D721Med (cell line): Measurements from ENCODE around the gene CASTOR2.

Source experiments
- DNase-seq: peaks from one replicate; pipeline ENCODE4 v3.0.0; 2011; ENCODE audit warnings: low spot score; ENCODE audit not compliant: insufficient read length
- FAIRE-seq: peaks from 2 replicates; lab custom pipeline; 2011; peaks lifted over from hg19 to GRCh38; lab: Jason Lieb, UNC
- TF ChIP-seq, protein P1 (sequence below): IDR thresholded peaks from 2 replicates; pipeline ENCODE4 v1.5.1; 2012; ENCODE audit warnings: mild to moderate bottlenecking, control low read depth; ENCODE audit not compliant: insufficient read depth; ENCODE audit errors: missing control alignments

CASTOR2 gene

DNA sequence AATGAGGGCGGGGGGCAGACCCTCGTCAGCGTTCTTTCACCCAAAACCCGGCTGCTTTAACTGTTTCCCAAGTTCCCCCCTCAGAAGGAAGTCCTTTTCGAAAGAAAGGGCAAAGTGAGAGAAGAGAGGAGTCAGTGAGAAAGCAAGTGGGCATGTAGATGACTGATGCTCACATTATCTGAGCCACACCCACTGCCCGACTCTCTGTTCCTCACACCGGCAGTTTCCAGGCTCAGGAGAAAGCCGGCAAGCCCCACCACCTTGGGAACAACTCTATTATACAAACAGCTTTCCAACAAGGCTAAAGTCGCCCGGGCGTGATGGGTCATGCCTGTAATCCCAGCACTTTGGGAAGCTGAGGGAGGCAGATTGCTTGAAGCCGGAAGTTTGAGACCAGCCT lies 86.0 kb downstream of the CASTOR2 start:
- FAIRE-seq (no peak), DNase-seq (no peak)
- TF ChIP-seq, protein P1, sequence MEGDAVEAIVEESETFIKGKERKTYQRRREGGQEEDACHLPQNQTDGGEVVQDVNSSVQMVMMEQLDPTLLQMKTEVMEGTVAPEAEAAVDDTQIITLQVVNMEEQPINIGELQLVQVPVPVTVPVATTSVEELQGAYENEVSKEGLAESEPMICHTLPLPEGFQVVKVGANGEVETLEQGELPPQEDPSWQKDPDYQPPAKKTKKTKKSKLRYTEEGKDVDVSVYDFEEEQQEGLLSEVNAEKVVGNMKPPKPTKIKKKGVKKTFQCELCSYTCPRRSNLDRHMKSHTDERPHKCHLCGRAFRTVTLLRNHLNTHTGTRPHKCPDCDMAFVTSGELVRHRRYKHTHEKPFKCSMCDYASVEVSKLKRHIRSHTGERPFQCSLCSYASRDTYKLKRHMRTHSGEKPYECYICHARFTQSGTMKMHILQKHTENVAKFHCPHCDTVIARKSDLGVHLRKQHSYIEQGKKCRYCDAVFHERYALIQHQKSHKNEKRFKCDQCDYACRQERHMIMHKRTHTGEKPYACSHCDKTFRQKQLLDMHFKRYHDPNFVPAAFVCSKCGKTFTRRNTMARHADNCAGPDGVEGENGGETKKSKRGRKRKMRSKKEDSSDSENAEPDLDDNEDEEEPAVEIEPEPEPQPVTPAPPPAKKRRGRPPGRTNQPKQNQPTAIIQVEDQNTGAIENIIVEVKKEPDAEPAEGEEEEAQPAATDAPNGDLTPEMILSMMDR: no peak

GRCh38 chr7:75054744-75055143 lies 90.2 kb downstream of the CASTOR2 start:
- no peak for FAIRE-seq
- no peak for DNase-seq
- TF ChIP-seq, protein P1: no peak

GRCh38 chr7:75055155-75055554 lies 90.7 kb downstream of the CASTOR2 start:
- no peak for DNase-seq

DNA sequence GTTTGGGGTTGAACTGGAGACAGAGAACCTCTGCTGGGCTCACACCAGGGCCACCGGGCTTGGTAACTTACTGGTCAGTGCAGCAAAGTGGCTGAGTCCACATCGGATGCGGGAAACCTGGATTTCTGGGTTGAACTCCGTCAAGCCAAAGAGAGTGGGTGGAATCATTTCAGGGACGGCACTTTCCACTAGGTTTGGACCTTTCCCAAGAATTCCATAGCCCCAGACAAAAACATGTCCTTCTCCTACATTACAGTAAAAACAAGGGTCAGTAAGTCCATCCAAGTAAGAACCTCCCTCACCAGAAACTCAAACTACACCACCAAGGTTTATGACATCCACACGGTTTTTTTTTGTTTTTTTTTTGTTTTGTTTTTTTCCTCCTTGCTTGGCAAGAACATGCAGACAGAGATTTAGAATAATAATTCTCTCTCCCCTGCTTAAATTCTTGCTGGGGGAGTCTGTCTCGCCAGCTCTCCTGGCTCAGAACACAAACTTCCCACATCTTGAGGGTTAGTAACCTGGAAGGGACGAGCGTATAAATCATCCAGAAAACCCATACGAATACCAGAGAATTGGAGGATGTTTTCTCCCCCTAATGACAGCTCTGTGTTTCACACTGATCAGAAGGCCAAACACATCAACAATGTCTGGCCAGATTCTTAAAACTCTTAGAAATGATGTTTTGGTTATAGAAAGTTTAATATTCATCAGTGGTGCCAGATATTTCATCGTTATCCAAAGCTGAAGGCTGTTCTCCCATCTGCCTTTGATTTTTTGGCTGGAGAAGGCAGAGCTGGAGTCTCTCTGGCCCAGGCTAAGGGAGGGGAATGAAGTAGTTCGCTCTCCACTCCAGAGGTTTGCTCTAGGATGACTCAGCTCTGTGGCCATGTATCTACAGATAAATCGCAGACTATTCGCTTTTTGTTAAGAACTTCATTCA lies 91.6 kb downstream of the CASTOR2 start:
- TF ChIP-seq, protein P1: no peak
- FAIRE-seq (no peak), DNase-seq (no peak)

More at GRCh38 chr7:75055155-75055554, 90.7 kb downstream of the CASTOR2 start:
- TF ChIP-seq, protein P1: no peak
- FAIRE-seq: no peak

- TF ChIP-seq, protein P1: no peak
- no peak for FAIRE-seq
Measured at GRCh38 chr7:75058406-75058805, 93.9 kb downstream of the CASTOR2 start.

GRCh38 chr7:75064291-75064690 lies 99.8 kb downstream of the CASTOR2 start:
- FAIRE-seq (no peak), DNase-seq (no peak)
- TF ChIP-seq, protein P1: no peak

More at GRCh38 chr7:75058406-75058805, 93.9 kb downstream of the CASTOR2 start:
- DNase-seq: no peak

GRCh38 chr7:75064801-75065200 lies 100.3 kb downstream of the CASTOR2 start:
- DNase-seq (no peak), FAIRE-seq (no peak)
- TF ChIP-seq, protein P1: no peak
